Limb (tissue), 2 donors: ENCODE results near the gene RBM24.

Experiments used
- DNase-seq, 2 donors: peaks; one replicate each; pipeline ENCODE4 v3.0.0-alpha.2; 2016; ENCODE audit errors: extremely low spot score in 2 of 2

The RBM24 gene

DNA sequence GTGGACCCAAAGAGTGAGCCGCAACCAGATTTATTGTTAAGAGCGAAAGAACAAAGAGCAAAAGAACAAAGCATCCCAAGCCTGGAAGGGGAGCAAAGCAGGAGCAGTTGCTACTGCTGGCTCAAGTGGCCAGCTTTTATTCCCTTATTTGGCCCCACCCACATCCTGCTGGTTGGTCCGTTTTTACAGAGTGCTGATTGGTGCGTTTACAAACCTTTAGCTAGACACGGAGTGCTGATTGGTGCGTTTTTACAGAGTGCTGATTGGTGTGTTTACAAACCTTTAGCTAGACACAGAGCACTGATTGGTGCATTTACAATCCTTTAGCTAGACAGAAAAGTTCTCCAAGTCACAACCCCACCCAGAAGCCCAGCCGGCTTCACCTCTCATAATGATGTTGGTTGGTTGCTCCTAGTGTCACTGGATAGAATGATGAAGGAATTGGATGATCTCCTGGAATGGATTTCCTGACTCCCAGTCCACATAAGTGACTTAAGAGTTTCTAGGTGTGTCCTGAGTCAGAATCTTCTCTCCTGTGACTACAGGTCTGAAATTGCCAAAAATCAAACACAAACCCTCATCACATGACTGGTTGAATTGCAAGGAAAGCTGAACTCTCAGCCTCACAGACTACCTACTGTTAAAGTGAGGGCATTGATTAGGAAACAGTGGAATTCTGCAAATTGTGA is 60.1 kb downstream of the RBM24 start:
- no peak for DNase-seq

DNA sequence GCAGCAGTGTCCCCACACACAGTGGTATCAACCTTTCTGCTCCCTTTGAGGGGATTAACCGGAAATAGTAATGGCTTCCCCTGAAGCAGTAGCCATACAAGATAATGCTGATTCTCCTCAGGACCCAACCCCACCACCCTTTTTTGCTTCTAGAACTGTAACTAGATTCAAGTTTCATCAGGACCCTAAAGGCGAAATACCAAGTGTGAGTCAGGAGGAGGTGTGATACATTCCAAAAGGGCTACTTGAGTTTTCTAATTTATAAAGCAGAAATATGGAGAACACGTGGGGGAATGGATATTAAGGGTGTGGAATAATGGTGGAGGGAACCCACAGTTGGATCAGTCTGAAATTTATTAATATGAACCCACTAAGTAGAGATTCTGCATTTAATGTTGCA is 60.7 kb downstream of the RBM24 start:
- DNase-seq = no peak

DNA sequence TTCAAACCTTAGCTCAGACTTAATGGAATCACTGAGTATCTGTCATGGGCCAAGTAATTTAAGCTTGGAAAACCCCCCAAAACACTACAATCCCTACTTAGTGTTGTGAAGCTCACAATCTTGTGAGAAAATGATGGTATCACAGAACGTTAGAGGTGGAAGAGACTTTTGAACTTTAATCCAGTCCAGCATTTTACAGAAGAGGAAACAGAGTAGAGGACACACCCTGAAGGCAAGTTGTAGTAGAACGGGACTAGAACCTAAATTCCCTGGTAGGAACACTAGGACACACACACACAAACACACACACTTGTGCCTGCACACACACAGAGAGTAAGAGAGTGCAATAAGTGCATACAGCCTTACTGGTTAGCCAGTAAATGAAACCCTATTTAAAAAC is 62.1 kb downstream of the RBM24 start:
- DNase-seq = no peak
